A673 (cell line): ENCODE results near the gene FGD6. TPM values are rescaled to one million over a fixed set of nuclear protein-coding genes. Genes with fewer than 3 reads are reported as not detected.

Experiments
- BruUV-seq: library from RNA; stranded (reverse); fragments of 400-500 nt; replicated peaks from 2 replicates; lab custom pipeline; 2021; lab: Mats Ljungman, UMichigan
- CTCF ChIA-PET: fragments of 300-600 bp; sonication (Branson Sonifier 250); formaldehyde crosslinking; loops from one replicate; lab custom pipeline; 2022; ENCODE audit warnings: antibody characterized with exemption; lab: Charles Lee
- POLR2A ChIA-PET: fragments of 300-600 bp; sonication (Branson Sonifier 250); formaldehyde crosslinking; loops from one replicate; lab custom pipeline; 2022; ENCODE audit warnings: antibody characterized with exemption; ENCODE audit not compliant: low non-redundant PET; lab: Charles Lee
- DNase-seq: peaks from one replicate; pipeline ENCODE4 v3.0.0-alpha.2; 2015; ENCODE audit warnings: low spot score
- H3K27ac ChIP-seq: fragments of 200-600 bp; sonication (generic); 2 replicates; pipeline ENCODE4 v1.5.1; 2016; ENCODE audit warnings: mixed run types, low read depth, mild to moderate bottlenecking, mixed read lengths, antibody characterized with exemption, low read length; ENCODE audit not compliant: poor library complexity, severe bottlenecking
- H3K27me3 ChIP-seq: fragments of 200-600 bp; sonication (generic); replicated peaks from 2 replicates; pipeline ENCODE4 v1.6.1; 2017; ENCODE audit warnings: mixed run types, low read depth, mild to moderate bottlenecking, mixed read lengths, antibody characterized with exemption, low read length; ENCODE audit not compliant: insufficient read depth, poor library complexity
- H3K36me3 ChIP-seq: fragments of 200-600 bp; sonication (generic); 2 replicates; pipeline ENCODE4 v1.6.1; 2016; ENCODE audit warnings: mixed run types, mild to moderate bottlenecking, mixed read lengths, antibody characterized with exemption, low read length; ENCODE audit not compliant: insufficient read depth, poor library complexity, severe bottlenecking
- H3K4me1 ChIP-seq: fragments of 200-600 bp; sonication (generic); 2 replicates; pipeline ENCODE4 v1.6.1; 2017; ENCODE audit warnings: mixed run types, mild to moderate bottlenecking, mixed read lengths, antibody characterized with exemption, low read length; ENCODE audit not compliant: insufficient read depth, poor library complexity, severe bottlenecking
- H3K4me3 ChIP-seq: fragments of 200-600 bp; sonication (generic); 2 replicates; pipeline ENCODE4 v1.5.1; 2016; ENCODE audit warnings: low read depth, mixed run types, mild to moderate bottlenecking, mixed read lengths, low read length; ENCODE audit not compliant: poor library complexity, severe bottlenecking
- H3K9me3 ChIP-seq: fragments of 200-600 bp; sonication (generic); 2 replicates; pipeline ENCODE4 v1.6.1; 2016; ENCODE audit warnings: mixed run types, low read depth, mild to moderate bottlenecking, mixed read lengths, antibody characterized with exemption, low read length; ENCODE audit not compliant: poor library complexity, severe bottlenecking
- EZH2 ChIP-seq: fragments of 200-600 bp; sonication (generic); IDR thresholded peaks from 2 replicates; pipeline ENCODE4 v1.6.1; 2017; ENCODE audit warnings: borderline replicate concordance, low read depth, mild to moderate bottlenecking, mixed read lengths, antibody characterized with exemption, low read length; ENCODE audit not compliant: poor library complexity, severe bottlenecking
- intact Hi-C: fragments of 100-400 bp; cut with micrococcal nuclease; formaldehyde crosslinking; loops from one replicate; pipeline ENCODE4 v1.10.0; 2022; ENCODE audit not compliant: unreplicated experiment
- total RNA-seq: library from RNA; stranded (reverse); gene quantifications from 2 replicates; pipeline ENCODE4 v1.2.3, GENCODE V29; 2021
- TF ChIP-seq, protein P1 (sequence below): fragments of 300-800, 200-600 bp; sonication (generic); conservative IDR thresholded peaks from 2 replicates; pipeline ENCODE4 v1.5.1; 2017; ENCODE audit warnings: low read depth, mild to moderate bottlenecking, antibody characterized with exemption, low read length, moderate library complexity, mixed read lengths

The FGD6 gene
- total RNA-seq, 1 experiment from 2014 or later = 11.7 TPM

DNA sequence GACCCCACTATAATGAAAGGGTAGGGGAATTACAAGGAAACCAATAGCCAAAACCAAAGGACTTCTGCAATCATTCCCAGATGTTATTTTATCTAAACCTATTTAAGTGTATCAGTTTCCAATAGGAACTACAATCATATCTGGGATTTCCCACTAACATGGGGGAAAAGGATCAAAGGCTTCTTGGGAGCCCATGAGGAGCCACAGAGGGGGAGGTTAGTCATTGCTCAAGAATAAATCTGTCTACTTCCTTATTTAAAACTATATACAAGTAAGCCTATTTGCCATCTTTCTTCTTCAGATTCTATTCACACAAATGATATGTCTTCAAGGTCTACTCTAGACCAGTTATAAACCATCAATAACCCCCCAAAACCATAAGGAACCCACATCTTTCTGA is 33.1 kb downstream of the FGD6 start:
- ChIA-PET POLR2A (no interaction called here), CTCF (no interaction called here)
- no peak overlapping the region for H3K27ac ChIP-seq
- DNase-seq = no peak
- H3K36me3 ChIP-seq = no peaks in the 10 kb centered on the region
- no peak overlapping the region for H3K4me3 ChIP-seq
- no peaks in the 10 kb centered on the region for H3K9me3 ChIP-seq
- BruUV-seq = no TSS peak
- no peaks in the 10 kb centered on the region for H3K4me1 ChIP-seq
- no peak for TF ChIP-seq EZH2
- TF ChIP-seq, protein P1, sequence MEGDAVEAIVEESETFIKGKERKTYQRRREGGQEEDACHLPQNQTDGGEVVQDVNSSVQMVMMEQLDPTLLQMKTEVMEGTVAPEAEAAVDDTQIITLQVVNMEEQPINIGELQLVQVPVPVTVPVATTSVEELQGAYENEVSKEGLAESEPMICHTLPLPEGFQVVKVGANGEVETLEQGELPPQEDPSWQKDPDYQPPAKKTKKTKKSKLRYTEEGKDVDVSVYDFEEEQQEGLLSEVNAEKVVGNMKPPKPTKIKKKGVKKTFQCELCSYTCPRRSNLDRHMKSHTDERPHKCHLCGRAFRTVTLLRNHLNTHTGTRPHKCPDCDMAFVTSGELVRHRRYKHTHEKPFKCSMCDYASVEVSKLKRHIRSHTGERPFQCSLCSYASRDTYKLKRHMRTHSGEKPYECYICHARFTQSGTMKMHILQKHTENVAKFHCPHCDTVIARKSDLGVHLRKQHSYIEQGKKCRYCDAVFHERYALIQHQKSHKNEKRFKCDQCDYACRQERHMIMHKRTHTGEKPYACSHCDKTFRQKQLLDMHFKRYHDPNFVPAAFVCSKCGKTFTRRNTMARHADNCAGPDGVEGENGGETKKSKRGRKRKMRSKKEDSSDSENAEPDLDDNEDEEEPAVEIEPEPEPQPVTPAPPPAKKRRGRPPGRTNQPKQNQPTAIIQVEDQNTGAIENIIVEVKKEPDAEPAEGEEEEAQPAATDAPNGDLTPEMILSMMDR = no peak
- H3K27me3 ChIP-seq = no peaks in the 10 kb centered on the region
- intact Hi-C loops = no loop called here

DNA sequence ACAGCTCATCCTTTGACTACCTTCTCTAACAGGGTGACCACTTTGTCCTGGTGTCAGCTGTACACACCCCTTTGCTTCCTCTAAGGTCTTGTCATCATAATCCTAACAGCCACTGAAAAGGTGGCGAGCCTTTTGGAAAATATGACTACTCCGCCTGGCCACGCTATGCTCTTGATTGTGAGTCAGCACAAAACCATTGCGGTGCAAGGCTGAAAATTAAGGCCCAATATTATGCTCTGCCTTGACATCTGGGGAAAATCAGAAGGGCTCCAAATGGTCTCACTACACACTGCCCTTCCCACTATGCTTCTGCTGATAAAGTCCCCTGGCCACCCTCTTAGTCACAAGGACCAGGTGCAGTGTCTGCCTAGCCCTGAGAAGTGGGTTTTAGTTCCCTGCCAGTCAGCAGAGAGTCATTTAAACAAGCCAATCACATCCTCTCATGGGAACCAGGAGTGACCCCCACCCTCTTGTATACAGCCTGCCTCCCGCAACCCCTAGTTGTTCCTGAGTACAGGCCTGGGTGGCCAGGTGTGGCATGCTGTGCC is 34.3 kb downstream of the FGD6 start:
- BruUV-seq = no TSS peak
- Histone ChIP-seq H3K36me3 (no peaks in the 10 kb centered on the region), H3K27ac (no peak overlapping the region), H3K27me3 (no peaks in the 10 kb centered on the region), H3K4me1 (no peaks in the 10 kb centered on the region), H3K9me3 (no peaks in the 10 kb centered on the region), H3K4me3 (no peak overlapping the region)
- intact Hi-C loops = no loop called here
- TF ChIP-seq EZH2 = no peak
- TF ChIP-seq, protein P1 = no peak
- DNase-seq = no peak
- CTCF ChIA-PET = no interaction called here
- POLR2A ChIA-PET = no interaction called here

DNA sequence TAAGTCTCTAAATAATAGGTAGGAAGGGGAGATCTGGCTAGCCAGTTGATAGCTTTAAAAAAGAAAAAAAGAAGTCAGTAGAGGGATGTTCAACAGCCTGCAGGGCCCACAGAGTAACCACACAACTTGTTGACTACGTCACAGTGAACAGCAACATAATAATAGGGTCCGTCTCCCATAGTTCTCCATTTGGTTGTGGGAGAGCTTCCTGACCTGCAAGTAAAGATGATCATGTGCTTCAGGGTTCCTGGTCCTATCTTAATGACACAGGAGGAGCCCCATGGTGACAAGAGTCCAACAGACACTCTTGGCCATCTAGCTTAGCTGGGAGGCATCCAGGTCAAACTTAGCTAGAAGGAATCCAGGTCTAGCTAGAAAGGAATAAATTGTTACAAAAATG is 36.2 kb downstream of the FGD6 start:
- TF ChIP-seq, protein P1 = no peak
- no peak for TF ChIP-seq EZH2
- no peak overlapping the region for H3K4me3 ChIP-seq
- H3K9me3 ChIP-seq = no peaks in the 10 kb centered on the region
- BruUV-seq = no TSS peak
- H3K36me3 ChIP-seq = no peaks in the 10 kb centered on the region
- no peak overlapping the region for H3K27ac ChIP-seq
- ChIA-PET POLR2A (no interaction called here), CTCF (interaction anchor here (0.7 kb wide), 1 partner anchor 394 kb away, joined by 6 read pairs; no protein-coding TSS in a partner anchor)
- H3K27me3 ChIP-seq = no peaks in the 10 kb centered on the region
- DNase-seq = no peak
- H3K4me1 ChIP-seq = no peaks in the 10 kb centered on the region
- intact Hi-C loops = no loop called here
